ENCODE results near the gene DHX34. TPM values are rescaled to one million over a fixed set of nuclear protein-coding genes. Genes with fewer than 3 reads are reported as not detected.
"Not testable (repeated sequence)": the region's sequence is repeated elsewhere in the genome, so short reads cannot be mapped to it uniquely, and the experiment has no call there.

DHX34 gene
- total RNA-seq, 1 donor from 2014 or later, result 9.9 TPM

DNA sequence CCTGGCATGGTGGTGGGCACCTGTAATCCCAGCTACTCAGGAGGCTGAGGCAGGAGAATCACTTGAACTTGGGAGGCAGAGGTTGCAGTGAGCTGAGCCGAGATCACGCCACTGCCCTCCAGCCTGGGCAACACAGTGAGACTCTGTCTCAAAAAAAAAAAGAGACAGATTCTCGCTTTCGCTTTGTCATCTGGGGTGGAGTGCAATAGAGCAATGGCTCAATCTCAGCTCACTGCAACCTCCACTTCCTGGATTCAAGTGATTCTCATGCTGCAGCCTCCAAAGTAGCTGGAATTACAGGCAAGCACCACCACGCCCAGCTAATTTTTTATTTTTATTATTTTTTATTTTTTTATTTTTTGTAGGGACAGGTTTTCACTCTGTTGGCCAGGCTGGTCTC, 39.6 kb downstream of the DHX34 start:
- not testable (repeated sequence) for DNase-seq (ENCODE audit: low read depth)

DNA sequence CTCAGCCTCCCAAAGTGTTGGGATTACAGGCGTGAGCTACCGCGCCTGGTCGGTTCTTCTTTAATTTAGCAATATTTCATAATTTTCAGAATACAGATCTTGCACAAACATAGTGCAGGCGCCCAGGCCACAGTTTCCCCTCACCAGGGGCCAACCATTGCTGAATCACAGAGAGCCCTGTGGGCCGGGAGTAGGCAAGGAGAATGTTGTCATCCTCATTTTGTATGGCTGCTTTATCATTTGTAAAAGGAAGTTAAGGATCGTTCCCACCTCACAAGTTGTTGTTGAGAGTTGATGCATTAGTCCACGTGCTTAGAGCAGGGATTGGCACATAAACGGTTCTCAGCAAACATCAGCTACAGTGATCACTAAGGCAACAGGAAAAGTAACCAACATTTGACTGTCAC, 40.0 kb downstream of the DHX34 start:
- DNase-seq (ENCODE audit: low read depth), result no peak

DNA sequence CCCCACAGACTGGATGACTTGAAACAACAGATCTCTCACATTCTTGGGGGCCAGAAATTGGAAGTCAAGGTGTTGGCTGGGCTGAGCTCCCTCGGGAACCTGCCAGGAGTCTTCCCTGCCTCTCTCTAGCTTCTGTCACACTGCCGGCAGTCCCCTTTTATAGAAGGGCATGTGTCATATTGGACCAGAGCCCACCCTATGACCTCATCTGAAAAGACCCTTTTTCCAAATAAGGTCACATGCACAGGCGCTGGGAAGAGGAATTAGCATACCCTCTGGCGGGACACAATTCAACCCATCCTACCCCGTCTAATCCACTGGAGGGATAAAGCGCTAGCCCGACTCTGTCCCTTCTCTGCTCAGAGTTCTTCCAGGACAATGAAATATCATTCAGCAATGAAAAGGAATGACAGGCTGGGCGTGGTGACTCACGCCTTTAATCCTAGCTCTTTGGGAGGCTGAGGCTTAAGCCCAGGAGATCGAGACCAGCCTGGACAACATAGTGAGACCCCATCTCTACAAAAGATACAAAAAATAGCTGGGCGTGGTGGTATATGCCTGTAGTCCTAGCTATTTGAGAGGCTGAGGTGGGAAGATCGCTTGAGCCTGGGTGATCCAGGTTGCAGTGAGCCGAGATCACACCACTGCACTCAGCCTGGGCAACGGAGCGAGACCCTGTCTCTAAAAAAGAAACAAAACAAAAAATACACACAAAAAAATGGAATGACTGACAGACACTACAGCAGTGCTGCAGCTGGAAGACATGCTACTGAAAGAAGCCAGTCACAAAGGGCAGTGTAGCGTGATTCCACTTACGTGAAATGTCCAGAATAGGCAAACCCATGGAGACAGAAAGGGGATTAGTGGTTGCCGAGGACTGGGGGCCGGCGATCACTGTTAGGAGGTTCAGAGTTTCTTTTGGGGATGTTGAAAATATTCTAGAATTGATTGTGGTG, 41.7 kb downstream of the DHX34 start:
- peak; percentile 6 for DNase-seq (ENCODE audit: low read depth)

DNA sequence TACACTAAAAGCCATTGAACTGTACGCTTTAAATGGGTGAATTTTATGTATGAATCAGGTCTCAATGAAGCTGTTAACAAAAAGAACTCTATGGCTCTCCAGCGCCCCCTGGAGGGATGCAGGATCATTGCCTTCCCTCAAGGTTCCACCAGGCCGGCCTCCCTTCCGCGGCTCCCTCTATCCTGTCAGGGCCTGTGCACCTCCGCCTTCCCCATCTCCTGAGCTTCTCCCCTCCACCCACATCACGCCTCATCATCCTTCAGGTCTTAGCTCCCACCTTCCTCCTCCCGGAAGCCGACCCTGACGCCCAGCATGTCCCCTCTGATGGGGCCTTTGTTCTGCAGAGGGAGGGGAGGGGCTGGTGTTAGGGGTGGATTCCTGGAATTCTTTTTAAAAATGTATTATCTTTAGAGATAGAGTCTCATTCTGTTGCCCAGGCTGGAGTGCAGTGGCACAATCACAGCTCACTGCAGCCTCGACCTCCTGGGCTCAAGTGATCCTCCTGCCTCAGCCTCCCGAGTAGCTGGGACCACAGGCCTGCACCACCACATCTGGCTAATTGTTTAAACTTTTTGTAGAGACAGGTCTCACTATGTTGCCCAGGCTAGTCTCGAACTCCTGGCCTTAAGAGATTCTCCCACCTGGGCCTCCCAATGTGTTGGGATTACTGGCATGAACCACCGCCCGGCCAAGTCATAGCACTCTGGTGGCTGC, 42.6 kb downstream of the DHX34 start:
- peak; percentile 71 for DNase-seq (ENCODE audit: low read depth)

DNA sequence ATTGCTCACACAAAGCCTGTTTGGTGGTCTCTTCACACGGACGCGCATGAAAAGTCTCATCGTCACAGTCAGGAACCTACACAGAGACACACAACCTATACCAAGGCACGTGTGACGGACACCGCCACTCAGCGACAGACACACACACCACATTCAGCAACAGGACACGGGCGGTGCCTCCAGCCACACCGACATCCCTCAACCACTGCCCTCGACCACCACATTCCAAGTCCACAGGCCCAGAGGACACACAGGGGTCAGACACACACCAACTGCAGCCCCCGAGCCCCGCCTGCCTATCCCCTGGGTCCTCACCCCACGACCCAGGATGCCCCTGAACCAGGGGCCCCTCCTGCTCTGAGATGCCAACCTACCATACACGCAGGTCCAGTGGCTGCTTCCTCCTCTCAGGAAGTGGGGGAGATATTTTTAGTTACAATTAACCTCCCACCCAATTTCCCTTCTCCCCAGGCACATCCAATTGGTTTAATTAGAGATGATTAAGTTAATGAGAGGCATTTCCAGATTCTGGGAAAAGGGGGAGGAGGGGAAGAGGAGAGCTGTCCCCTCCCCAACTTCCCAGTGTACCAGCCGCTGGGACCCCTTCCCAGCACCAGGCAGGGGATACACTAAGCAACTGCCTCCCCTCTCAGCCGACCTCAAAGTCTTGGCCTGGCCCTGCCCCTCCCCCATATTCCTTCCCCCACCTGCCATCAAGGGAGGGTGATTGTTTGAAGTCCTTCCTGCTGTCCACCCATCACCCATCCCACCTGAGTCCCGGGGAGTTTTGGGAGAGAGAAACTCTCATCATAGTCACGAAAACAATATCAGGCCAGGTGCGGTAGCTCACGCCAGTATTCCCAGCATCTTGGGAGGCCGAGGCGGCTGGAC, 49.8 kb downstream of the DHX34 start:
- DNase-seq (ENCODE audit: low read depth), result no peak

DNA sequence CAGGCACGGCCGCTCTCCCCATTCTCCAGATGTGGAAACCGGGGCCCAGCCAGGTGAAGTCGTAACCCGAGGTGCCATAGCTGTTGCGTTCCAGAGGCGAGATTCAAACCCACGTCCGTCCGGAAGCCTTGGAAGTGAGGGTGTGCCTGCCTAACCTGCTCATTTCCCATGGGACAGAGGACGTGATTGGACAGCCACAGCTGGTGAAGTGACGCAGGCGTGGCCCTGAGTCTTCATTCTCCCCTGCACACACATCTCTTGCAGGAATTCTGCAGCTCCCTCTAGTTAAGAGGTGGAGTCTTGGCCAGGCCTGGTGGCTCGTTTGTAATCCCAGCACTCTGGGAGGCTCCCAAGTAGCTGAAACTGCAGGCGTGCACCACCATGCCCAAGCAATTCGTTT, 53.4 kb downstream of the DHX34 start:
- no peak for DNase-seq (ENCODE audit: low read depth)

DNA sequence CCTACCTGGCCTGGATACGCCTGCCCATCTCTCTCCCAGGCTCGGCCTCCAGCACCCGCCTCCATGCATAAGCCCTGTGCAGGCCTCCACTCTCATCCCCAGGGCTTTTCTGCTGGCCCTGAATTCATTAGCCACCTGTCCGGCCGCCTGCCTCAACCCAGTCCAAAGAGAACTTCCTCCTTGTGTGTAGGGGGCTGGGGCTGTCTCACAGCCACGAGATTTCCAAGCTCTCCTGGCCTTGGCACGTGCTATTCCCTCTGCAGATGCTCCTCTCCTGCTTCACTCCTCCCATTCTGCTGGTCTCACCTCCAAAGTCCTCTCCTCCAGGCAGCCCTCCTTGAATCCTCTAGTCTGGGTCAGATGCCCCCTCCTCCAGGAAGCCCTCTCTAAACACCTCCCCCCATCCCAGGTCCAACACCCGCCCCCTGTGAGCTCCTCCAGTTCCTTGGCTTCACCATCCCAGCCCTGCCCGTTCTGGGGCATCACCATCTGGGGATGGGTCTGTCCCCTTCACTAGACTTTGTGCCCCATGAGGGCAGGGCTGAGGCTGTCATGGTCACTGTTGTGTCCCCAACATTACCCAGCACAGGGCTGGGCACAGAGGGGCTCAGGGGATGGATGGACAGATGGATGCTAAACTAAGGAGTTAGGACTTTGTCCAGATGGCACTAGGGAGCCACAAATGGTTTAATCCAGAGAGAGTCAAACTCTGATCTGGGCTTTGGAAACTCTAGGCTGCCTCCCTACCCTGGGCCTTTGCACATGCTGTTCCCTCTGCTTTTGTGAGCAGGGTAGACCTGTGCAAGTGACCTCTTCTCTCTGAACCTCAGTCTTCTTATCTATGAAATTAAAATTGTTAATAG, 55.5 kb downstream of the DHX34 start:
- DNase-seq (ENCODE audit: low read depth), result no peak

DNA sequence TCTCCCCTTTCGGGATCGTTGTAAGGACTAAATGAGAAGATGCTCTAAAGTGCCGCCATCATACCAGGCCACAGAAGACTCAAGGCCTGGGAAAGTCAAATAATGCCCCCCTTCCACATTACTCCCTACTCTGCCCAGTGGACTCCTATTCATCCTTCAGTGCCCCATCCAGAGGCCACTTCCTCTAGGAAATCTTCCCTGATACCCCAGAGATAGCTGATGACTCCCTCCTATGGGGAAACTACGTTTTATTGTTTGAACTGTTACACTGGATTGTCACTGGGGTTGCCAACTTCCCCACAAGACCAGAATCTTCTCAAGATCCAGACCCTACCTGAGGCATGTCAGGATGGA, 56.1 kb downstream of the DHX34 start:
- no peak for DNase-seq (ENCODE audit: low read depth)

DNA sequence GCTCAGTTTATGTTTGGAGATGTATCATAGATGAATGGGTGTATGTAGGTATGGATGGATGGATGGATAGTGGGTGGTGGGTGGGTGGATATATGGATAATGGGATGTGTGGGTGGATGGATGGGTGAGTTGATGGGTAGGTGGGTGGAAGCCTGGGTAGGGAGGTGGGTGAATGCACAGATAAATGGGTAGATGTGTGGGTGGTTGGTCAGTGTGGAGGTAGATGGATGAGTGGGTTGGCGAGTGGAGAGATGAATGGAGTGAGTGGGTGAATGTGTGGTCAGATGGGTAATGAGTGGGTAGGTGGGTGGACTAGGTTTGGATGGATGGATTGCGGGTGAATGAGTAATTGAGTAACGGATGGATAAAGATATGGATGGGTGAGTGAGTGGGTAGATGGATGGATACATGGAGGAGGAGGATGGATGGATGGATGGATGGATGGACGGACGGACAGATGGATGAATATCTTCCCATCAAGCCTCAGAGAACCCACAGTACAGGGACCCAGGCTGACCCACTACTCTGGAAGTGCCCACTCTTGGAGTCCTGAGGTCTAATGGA, 56.8 kb downstream of the DHX34 start:
- no peak for DNase-seq (ENCODE audit: low read depth)

DNA sequence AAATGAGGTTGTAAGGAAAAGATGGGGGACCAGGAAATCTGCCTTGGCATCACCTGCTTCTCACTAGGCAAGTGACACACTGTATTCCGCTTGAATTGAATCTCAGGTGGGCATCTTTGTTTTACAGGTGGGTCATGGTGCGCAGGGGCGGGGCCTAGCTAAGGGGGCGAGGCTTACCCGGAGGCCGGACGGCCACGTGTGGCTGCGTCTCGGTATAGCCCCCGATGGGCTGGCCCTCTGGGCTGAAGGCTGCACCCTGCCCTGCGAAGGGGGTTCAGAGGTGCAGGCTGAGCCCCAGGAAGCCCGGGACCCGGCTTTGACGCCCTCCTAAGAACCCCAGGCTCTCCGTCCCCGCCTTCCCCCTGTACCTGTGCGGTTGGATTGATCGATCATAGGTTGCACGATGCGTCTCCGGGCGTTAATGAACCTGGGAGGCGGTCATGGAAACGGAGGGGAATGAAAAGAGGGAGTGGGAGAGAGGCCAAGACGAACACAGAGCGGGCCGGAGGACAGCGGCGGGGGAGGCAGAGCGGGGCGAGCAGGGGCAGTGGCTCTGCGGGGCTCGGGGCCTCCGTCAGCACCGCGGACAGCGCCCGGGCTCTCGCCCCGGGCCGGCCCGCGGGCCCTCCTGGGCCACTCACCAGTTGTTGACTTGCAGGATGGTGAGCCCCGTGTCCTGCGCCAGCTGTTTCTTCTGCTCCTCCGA, 57.7 kb downstream of the DHX34 start:
- peak; percentile 38 for DNase-seq (ENCODE audit: low read depth)

DNA sequence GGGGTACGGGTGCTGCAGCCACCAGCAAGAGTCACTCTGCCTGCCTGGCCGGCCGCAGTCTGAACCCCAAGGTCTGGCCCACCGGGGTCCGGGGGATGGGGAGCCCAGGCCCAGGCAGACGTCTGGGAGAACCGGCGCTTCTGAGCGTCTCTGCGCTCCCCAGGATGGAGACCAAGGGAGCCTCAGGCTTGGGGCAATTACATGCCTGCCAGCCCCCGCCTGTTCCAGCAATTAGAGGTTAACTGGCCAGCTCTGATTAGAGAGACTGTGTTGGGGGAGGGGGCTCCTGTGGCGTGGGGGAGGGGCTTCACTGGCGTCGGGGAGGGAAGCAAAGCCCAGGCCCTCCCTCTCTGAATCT, 58.3 kb downstream of the DHX34 start:
- DNase-seq (ENCODE audit: low read depth), result no peak

DNA sequence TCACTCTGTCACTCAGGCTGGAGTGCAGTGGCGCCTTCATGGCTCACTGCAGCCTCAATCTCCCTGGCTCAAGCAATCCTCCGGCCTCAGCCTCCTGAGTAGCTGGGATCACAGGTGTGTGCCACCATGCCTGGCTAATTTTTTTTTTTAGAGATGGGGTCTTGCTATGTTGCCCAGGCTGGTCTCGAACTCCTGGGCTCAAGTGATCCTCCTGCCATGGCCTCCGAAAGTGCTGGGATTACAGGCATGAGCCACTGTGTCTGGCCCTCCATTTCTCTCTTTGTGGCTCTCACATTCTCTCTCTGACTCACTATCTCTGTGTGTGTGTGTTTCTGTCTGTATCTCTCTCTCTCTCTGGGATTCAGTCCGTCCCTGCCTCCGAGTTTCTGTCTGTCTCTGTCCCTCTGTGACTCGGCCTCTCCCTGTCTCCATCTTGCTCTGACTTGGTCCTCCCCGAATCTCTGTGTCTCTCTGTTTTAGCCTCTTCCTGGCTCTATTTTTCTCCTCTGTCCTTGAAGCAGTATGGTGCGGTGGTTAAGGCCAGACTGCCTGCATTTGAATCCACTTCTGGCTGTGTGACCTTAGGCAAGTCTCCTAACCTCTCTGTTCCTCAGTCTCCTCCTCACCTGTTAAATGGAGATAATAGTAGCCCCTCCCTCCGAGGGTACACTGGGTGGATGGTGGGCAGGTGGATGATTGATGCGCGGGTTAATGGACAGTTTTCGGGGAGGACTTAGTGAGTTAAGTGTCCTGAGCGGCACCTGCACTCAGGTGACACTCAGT, 59.2 kb downstream of the DHX34 start:
- DNase-seq (ENCODE audit: low read depth), result no peak

DNA sequence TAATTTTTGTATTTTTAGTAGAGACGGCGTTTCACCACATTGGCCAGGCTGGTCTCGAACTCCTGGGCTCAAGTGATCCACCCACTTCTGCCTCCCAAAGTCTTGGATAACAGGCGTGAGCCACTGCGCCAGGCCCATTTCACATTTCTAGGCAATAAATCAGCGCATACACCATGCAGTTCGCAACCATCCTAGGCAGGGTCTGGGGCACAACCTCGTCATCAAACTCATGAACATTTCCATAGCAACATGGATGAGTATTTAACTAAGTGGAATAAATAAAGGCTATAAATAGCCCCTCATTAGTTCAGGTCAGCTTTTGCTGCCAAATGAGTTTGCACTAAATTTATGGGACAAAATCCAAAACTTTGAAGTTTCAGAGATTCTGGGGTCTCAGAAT, 62.0 kb downstream of the DHX34 start:
- DNase-seq (ENCODE audit: low read depth), result no peak

DNA sequence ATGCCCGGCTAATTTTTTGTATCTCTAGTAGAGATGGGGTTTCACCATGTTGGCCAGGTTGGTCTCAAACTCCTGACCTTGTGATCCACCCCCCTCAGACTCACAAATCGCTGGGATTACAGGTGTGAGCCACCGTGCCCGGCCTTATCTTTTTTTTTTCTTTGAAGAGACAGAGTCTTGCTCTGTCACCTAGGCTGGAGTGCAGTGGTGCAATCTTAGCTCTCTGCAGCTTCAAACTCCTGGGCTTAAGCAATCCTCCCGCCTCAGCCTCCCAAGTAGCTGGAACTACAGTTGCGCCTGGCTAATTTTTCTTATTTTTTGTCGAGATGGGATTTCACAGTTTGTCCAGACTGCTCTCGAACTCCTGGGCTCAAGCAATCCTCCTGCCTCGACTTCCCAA, 62.6 kb downstream of the DHX34 start:
- DNase-seq (ENCODE audit: low read depth), result not testable (repeated sequence)

DNA sequence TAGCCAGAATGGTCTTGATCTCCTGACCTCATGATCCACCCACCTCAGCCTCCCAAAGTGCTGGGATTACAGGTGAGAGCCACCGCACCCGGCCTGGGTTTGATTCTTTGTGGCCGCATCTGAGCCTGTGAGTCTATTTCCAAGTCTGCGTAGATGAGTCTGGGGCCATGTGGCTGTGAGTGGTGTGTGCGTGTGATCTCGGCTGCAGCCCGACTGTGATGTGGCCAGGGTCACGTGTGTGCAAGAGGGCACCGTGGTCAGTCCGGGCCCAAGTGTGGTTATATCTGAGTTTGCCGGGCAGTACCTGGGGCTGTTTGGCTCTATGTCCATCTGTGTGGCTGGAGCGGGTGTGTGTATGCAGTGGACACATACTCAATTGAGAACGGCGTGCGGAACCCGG, 64.8 kb downstream of the DHX34 start:
- DNase-seq (ENCODE audit: low read depth), result no peak

DNA sequence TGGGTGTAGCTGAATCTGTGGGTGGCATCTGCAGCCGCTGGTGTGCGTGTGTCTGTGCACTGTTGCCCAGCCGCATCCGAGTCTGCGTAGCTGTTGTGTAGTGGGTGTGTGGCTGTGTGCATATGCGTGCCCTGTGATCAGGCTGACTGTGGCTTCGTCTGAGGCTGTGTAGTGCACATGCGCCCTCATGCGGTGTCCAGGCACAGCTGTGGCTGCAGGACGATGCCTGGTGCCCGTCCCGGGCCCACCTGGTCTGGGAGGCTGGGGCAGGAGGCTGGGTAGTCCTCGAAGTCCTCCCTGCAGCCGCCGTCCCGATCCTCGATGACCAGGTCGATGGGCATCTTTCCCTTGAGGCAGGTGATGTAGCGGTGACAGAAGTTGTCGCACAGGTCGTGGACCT, 65.4 kb downstream of the DHX34 start:
- no peak for DNase-seq (ENCODE audit: low read depth)

DNA sequence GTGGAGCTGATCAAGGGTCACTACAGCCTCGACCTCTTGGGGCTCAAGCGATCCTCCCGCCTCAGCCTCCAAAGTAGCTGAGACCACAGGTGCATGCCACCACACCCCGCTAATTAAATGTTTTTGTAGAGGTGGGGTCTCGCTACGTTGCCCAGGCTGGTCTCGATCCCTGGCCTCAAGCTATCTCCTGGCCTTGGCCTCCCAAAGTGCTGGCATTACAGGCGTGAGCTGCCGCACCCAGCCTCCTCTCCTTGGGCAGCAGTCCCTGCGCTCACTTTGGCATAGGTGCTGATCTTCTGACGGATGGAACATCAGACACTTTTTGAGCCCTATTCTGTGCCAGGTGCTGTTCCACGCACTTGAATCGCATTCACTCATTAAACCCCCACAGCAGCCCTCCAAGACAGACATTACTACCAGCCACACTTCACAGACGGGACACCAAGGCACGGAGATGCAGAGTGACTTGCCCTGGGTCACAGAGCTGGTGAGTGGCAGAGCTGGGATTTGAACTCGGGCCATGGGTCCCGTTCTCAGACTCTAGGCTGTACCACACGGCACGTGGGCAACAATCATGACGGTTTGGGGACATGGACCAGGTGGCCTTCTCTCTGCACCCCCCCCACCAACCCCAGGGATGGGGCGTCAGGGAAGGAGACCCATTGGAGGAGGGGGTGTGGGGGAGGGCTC, 67.0 kb downstream of the DHX34 start:
- no peak for DNase-seq (ENCODE audit: low read depth)

DNA sequence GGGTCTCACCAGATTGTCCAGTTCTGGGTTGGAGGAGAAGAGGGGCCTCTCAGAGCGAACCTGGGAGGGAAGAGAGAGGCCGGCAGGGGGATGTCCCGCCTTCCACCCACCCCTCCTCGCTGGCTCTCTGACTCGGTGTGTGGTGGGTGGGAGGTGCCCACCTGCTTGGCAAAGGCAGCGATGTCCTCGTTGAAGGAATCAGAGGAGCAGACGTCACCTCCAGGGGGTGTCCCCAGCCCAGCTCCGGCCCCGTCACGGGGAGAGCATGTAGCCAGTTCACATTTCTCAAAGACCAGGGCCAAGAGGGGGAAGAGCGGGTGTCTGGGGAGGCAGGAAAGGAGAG, 67.5 kb downstream of the DHX34 start:
- no peak for DNase-seq (ENCODE audit: low read depth)

Measured in myocyte (in vitro differentiated cells).